WTC11 (cell line): ENCODE data around the gene AP1G1. TPM values are rescaled to one million over a fixed set of nuclear protein-coding genes. Genes with fewer than 3 reads are reported as not detected.
"Not testable (repeated sequence)": the region's sequence is repeated elsewhere in the genome, so short reads cannot be mapped to it uniquely, and the experiment has no call there.

Experiments
- ATAC-seq: fragments of 200-7000 bp; cut with Tn5 transposase; 2 replicates; pipeline ENCODE4 v1.10.0; 2021; ENCODE audit warnings: mild to moderate bottlenecking, moderate library complexity
- CTCF ChIA-PET: fragments of 300-600 bp; sonication (Branson Sonifier 250); formaldehyde crosslinking; loops from one replicate; lab custom pipeline; 2021; ENCODE audit warnings: antibody characterized with exemption; lab: Charles Lee
- POLR2A ChIA-PET: fragments of 350-600 bp; sonication (Branson Sonifier 250); formaldehyde crosslinking; loops from one replicate; lab custom pipeline; 2021; ENCODE audit warnings: antibody characterized with exemption; lab: Charles Lee
- DNase-seq: peaks from one replicate; pipeline ENCODE4 v3.0.0; 2021; ENCODE audit warnings: low spot score
- H3K27ac Mint-ChIP-seq: 2 replicates; pipeline ENCODE4 v1.8.0; 2021; ENCODE audit warnings: mixed read lengths
- H3K27me3 Mint-ChIP-seq: 2 replicates; pipeline ENCODE4 v1.8.0; 2021; ENCODE audit warnings: low read depth, mild to moderate bottlenecking, moderate library complexity, mixed read lengths
- H3K36me3 Mint-ChIP-seq: 2 replicates; pipeline ENCODE4 v1.8.0; 2021; ENCODE audit warnings: mixed read lengths
- H3K4me1 Mint-ChIP-seq: 2 replicates; pipeline ENCODE4 v1.8.0; 2022; ENCODE audit warnings: mixed read lengths
- H3K4me3 Mint-ChIP-seq: 2 replicates; pipeline ENCODE4 v1.8.0; 2021; ENCODE audit warnings: mild to moderate bottlenecking, moderate library complexity, mixed read lengths
- H3K9me3 Mint-ChIP-seq: 2 replicates; pipeline ENCODE4 v1.8.0; 2021; ENCODE audit warnings: mixed read lengths
- EMX1 ChIP-seq: fragments of 250-450 bp; sonication (Bioruptor Pico); IDR thresholded peaks from 2 replicates; pipeline ENCODE4 v1.8.0; 2021; ENCODE audit warnings: mild to moderate bottlenecking
- GABPB1 ChIP-seq: sonication (generic); formaldehyde crosslinking; IDR thresholded peaks from 2 replicates; pipeline ENCODE4 v1.8.1; 2023; ENCODE audit warnings: mild to moderate bottlenecking, missing genetic modification reagents
- HMGXB4 ChIP-seq: sonication (generic); formaldehyde crosslinking; IDR thresholded peaks from 2 replicates; pipeline ENCODE4 v1.8.1; 2023; ENCODE audit warnings: mild to moderate bottlenecking, moderate library complexity, missing genetic modification reagents
- MYBL2 ChIP-seq: sonication (generic); formaldehyde crosslinking; IDR thresholded peaks from 2 replicates; pipeline ENCODE4 v1.8.1; 2023; ENCODE audit warnings: mild to moderate bottlenecking, moderate library complexity, missing genetic modification reagents
- RORB ChIP-seq: fragments of 250-450 bp; sonication (Bioruptor Pico); IDR thresholded peaks from 2 replicates; pipeline ENCODE4 v1.9.0; 2021; ENCODE audit warnings: mild to moderate bottlenecking
- ZNF121 ChIP-seq: sonication (generic); formaldehyde crosslinking; IDR thresholded peaks from 2 replicates; pipeline ENCODE4 v1.8.0; 2023; ENCODE audit warnings: missing genetic modification reagents
- ZNF317 ChIP-seq: sonication (generic); formaldehyde crosslinking; IDR thresholded peaks from 2 replicates; pipeline ENCODE4 v1.8.1; 2023; ENCODE audit warnings: low read depth, mild to moderate bottlenecking, moderate library complexity, missing genetic modification reagents, borderline replicate concordance
- total RNA-seq: library from RNA; stranded (reverse); gene quantifications from 3 replicates; pipeline ENCODE4 v1.2.3, GENCODE V29; 2021
- TF ChIP-seq, protein P1 (sequence below): fragments of 250-450 bp; sonication (Bioruptor Pico); IDR thresholded peaks from 2 replicates; pipeline ENCODE4 v1.9.0; 2021; ENCODE audit warnings: mild to moderate bottlenecking
- TF ChIP-seq, protein P2 (sequence below): sonication (generic); formaldehyde crosslinking; conservative IDR thresholded peaks from 2 replicates; pipeline ENCODE4 v1.8.1; 2022; ENCODE audit warnings: mild to moderate bottlenecking, missing genetic modification reagents
- TF ChIP-seq, protein P3 (sequence below): sonication (generic); formaldehyde crosslinking; IDR thresholded peaks from 2 replicates; pipeline ENCODE4 v1.8.0; 2022; ENCODE audit warnings: mild to moderate bottlenecking, missing genetic modification reagents
- TF ChIP-seq, protein P4 (sequence below): sonication (generic); formaldehyde crosslinking; IDR thresholded peaks from 2 replicates; pipeline ENCODE4 v1.8.0; 2022; ENCODE audit warnings: missing genetic modification reagents

The AP1G1 gene
- total RNA-seq, 1 experiment from 2014 or later = 72.4 TPM

DNA sequence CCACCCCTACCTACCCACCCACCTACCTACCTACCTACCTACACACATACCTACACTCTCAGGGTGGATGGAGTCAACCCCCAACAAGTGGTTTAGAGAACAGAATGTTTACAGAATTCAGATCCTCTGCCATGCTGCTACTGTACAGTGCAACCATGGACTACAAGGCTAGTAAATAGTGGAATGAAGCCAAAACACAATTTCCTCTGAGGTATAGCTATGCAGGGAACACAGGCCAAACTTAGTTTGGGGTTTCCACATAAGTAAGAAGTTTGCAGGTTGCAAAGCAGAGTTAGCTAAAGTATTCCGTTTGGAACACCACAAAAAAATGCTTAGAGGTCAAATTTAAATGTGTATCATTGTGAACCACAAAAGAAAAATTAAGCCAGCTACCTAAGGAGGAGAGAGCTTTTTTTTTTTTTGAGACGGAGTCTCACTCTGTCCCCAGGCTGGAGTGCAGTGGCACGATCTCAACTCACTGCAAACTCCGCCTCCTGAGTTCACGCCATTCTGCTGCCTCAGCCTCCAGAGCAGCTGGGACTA is 2.7 kb upstream of the AP1G1 start (continued):
- TF ChIP-seq, protein P1, sequence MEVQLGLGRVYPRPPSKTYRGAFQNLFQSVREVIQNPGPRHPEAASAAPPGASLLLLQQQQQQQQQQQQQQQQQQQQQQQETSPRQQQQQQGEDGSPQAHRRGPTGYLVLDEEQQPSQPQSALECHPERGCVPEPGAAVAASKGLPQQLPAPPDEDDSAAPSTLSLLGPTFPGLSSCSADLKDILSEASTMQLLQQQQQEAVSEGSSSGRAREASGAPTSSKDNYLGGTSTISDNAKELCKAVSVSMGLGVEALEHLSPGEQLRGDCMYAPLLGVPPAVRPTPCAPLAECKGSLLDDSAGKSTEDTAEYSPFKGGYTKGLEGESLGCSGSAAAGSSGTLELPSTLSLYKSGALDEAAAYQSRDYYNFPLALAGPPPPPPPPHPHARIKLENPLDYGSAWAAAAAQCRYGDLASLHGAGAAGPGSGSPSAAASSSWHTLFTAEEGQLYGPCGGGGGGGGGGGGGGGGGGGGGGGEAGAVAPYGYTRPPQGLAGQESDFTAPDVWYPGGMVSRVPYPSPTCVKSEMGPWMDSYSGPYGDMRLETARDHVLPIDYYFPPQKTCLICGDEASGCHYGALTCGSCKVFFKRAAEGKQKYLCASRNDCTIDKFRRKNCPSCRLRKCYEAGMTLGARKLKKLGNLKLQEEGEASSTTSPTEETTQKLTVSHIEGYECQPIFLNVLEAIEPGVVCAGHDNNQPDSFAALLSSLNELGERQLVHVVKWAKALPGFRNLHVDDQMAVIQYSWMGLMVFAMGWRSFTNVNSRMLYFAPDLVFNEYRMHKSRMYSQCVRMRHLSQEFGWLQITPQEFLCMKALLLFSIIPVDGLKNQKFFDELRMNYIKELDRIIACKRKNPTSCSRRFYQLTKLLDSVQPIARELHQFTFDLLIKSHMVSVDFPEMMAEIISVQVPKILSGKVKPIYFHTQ (CRISPR knock-in tag) = no peak
- TF ChIP-seq ZNF121 (no peak), ZNF317 (CRISPR knock-in tag) (no peak), MYBL2 (CRISPR knock-in tag) (no peak), RORB (CRISPR knock-in tag) (no peak), HMGXB4 (no peak), GABPB1 (CRISPR knock-in tag) (no peak)
- TF ChIP-seq, protein P2, sequence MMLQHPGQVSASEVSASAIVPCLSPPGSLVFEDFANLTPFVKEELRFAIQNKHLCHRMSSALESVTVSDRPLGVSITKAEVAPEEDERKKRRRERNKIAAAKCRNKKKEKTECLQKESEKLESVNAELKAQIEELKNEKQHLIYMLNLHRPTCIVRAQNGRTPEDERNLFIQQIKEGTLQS (CRISPR knock-in tag) = no peak
- TF ChIP-seq, protein P3, sequence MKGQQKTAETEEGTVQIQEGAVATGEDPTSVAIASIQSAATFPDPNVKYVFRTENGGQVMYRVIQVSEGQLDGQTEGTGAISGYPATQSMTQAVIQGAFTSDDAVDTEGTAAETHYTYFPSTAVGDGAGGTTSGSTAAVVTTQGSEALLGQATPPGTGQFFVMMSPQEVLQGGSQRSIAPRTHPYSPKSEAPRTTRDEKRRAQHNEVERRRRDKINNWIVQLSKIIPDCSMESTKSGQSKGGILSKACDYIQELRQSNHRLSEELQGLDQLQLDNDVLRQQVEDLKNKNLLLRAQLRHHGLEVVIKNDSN (CRISPR knock-in tag) = no peak

- ATAC-seq, H3K36me3 Mint-ChIP-seq, H3K4me1 Mint-ChIP-seq, H3K27me3 Mint-ChIP-seq, H3K9me3 Mint-ChIP-seq, DNase-seq: not testable (repeated sequence)
- H3K27ac Mint-ChIP-seq = peak overlapping the region; percentile 95
- POLR2A ChIA-PET = interaction anchor here (0.7 kb wide), 1 partner anchor 1487 kb away, joined by 5 read pairs; no protein-coding TSS in a partner anchor
- peak overlapping the region; percentile 98 for H3K4me3 Mint-ChIP-seq
- CTCF ChIA-PET = interaction anchor here (0.6 kb wide), 1 partner anchor 211 kb away, joined by 3 read pairs; no protein-coding TSS in a partner anchor
These were observed 1.5 kb upstream of the AP1G1 start for GRCh38 chr16:71810155-71810530.

GRCh38 chr16:71807905-71808592 is 585 bp downstream of the AP1G1 start:
- no peak for ATAC-seq
- CTCF ChIA-PET = interaction anchor here (1.2 kb wide), 1 partner anchor 76 kb away, joined by 4 read pairs; the partner anchor contains the start of gene ZNF821
- no peaks in the 10 kb centered on the region for H3K9me3 Mint-ChIP-seq
- H3K4me3 Mint-ChIP-seq = peak overlapping the region; percentile 98
- peaks cover 10% of the 10 kb centered on the region for H3K4me1 Mint-ChIP-seq
- H3K27me3 Mint-ChIP-seq = no peaks in the 10 kb centered on the region
- H3K36me3 Mint-ChIP-seq = peaks cover 4% of the 10 kb centered on the region
- TF ChIP-seq, protein P4, sequence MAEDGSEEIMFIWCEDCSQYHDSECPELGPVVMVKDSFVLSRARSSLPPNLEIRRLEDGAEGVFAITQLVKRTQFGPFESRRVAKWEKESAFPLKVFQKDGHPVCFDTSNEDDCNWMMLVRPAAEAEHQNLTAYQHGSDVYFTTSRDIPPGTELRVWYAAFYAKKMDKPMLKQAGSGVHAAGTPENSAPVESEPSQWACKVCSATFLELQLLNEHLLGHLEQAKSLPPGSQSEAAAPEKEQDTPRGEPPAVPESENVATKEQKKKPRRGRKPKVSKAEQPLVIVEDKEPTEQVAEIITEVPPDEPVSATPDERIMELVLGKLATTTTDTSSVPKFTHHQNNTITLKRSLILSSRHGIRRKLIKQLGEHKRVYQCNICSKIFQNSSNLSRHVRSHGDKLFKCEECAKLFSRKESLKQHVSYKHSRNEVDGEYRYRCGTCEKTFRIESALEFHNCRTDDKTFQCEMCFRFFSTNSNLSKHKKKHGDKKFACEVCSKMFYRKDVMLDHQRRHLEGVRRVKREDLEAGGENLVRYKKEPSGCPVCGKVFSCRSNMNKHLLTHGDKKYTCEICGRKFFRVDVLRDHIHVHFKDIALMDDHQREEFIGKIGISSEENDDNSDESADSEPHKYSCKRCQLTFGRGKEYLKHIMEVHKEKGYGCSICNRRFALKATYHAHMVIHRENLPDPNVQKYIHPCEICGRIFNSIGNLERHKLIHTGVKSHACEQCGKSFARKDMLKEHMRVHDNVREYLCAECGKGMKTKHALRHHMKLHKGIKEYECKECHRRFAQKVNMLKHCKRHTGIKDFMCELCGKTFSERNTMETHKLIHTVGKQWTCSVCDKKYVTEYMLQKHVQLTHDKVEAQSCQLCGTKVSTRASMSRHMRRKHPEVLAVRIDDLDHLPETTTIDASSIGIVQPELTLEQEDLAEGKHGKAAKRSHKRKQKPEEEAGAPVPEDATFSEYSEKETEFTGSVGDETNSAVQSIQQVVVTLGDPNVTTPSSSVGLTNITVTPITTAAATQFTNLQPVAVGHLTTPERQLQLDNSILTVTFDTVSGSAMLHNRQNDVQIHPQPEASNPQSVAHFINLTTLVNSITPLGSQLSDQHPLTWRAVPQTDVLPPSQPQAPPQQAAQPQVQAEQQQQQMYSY = peak; percentile 34; the same call in 1 of the 2 replicates
- TF ChIP-seq EMX1 = no peak
- TF ChIP-seq, all 79 proteins: peak for 1
- POLR2A ChIA-PET = interaction anchor here (1.1 to 1.7 kb wide), 3 partner anchors 31 to 243 kb away, joined by 3 to 7 read pairs (median 4); partner anchors contain the start of gene ZNF821
- DNase-seq = no peak
- peak overlapping the region; percentile 99 for H3K27ac Mint-ChIP-seq
